Mesenchymal stem cell (in vitro differentiated cells and primary cell): Measurements from ENCODE around the gene TDRD15.

Experiments
- DNase-seq: peaks from one replicate; pipeline ENCODE4 v3.0.0-alpha.2; 2013
- H2AFZ ChIP-seq: one replicate; pipeline ENCODE4 v1.6.1; 2013; ENCODE audit warnings: low read depth, mild to moderate bottlenecking, control low read depth, inconsistent platforms, low read length, moderate library complexity
- H2AK5ac ChIP-seq: 2 replicates; pipeline ENCODE4 v1.6.1; 2013; ENCODE audit warnings: low read length, moderate library complexity, mild to moderate bottlenecking, inconsistent platforms; ENCODE audit not compliant: severe bottlenecking
- H2BK120ac ChIP-seq: one replicate; pipeline ENCODE4 v1.6.1; 2013; ENCODE audit warnings: low read depth, mild to moderate bottlenecking, inconsistent platforms, low read length, moderate library complexity
- H2BK12ac ChIP-seq, 2 experiments: one replicate each; pipeline ENCODE4 v1.6.1; 2013; ENCODE audit warnings: inconsistent platforms in 2 of 2, low read length in 2 of 2, mild to moderate bottlenecking in 2 of 2, moderate library complexity in 2 of 2, control low read depth in 1 of 2
- H2BK15ac ChIP-seq: one replicate; pipeline ENCODE4 v1.6.1; 2013; ENCODE audit warnings: mild to moderate bottlenecking, low read depth, inconsistent platforms; ENCODE audit not compliant: poor library complexity, severe bottlenecking
- H2BK5ac ChIP-seq: 2 replicates; pipeline ENCODE4 v1.6.1; 2013; ENCODE audit warnings: low read depth, mild to moderate bottlenecking, low read length, control low read depth, inconsistent platforms; ENCODE audit not compliant: poor library complexity, severe bottlenecking
- H3K14ac ChIP-seq, 2 experiments: one replicate each; pipeline ENCODE4 v1.6.1; 2013; ENCODE audit warnings: inconsistent platforms in 2 of 2, low read length in 2 of 2, control low read depth in 1 of 2, mild to moderate bottlenecking in 1 of 2, moderate library complexity in 1 of 2
- H3K18ac ChIP-seq, 2 experiments: one replicate each; pipeline ENCODE4 v1.6.1; 2013; ENCODE audit warnings: inconsistent platforms in 2 of 2, low read length in 2 of 2, control low read depth in 1 of 2, low read depth in 1 of 2, mild to moderate bottlenecking in 1 of 2
- H3K23ac ChIP-seq, 2 experiments: one replicate each; pipeline ENCODE4 v1.6.1; 2013; ENCODE audit warnings: inconsistent platforms in 2 of 2, low read length in 2 of 2, mild to moderate bottlenecking in 2 of 2, moderate library complexity in 2 of 2, control low read depth in 1 of 2
- H3K27ac ChIP-seq: 2 replicates; pipeline ENCODE4 v1.5.1; 2013; ENCODE audit warnings: mild to moderate bottlenecking, moderate library complexity, low read length, control low read depth, inconsistent platforms; ENCODE audit not compliant: poor library complexity, severe bottlenecking
- H3K27me3 ChIP-seq, 2 experiments: 2 replicates each; pipeline versions ENCODE4 v1.6.1 to v1.7.0; 2013; ENCODE audit warnings: low read length in 2 of 2, mild to moderate bottlenecking in 2 of 2, moderate library complexity in 2 of 2, control low read depth in 1 of 2, inconsistent platforms in 1 of 2; ENCODE audit not compliant: control insufficient read depth in 1 of 2, insufficient read depth in 1 of 2
- H3K36me3 ChIP-seq, 2 experiments: 2 replicates each; pipeline versions ENCODE4 v1.6.1 to v1.7.0; 2013; ENCODE audit warnings: low read length in 2 of 2, control low read depth in 1 of 2, inconsistent platforms in 1 of 2, low read depth in 1 of 2, mild to moderate bottlenecking in 1 of 2; ENCODE audit not compliant: insufficient read depth in 2 of 2, control insufficient read depth in 1 of 2
- H3K4ac ChIP-seq, 2 experiments: one replicate each; pipeline ENCODE4 v1.6.1; 2013; ENCODE audit warnings: inconsistent platforms in 2 of 2, low read length in 2 of 2, mild to moderate bottlenecking in 2 of 2, moderate library complexity in 2 of 2, control low read depth in 1 of 2, low read depth in 1 of 2
- H3K4me1 ChIP-seq: 2 replicates; pipeline ENCODE4 v1.6.1; 2013; ENCODE audit warnings: low read depth, low read length, control low read depth; ENCODE audit not compliant: control insufficient read depth, insufficient read depth
- H3K4me2 ChIP-seq: 2 replicates; pipeline ENCODE4 v1.6.1; 2013; ENCODE audit warnings: low read length, mild to moderate bottlenecking, inconsistent platforms; ENCODE audit not compliant: poor library complexity, severe bottlenecking
- H3K4me3 ChIP-seq, 2 experiments: 2 replicates each; pipeline versions ENCODE4 v1.5.1 to v1.7.0; 2013; ENCODE audit warnings: low read length in 2 of 2, mild to moderate bottlenecking in 2 of 2, control low read depth in 1 of 2, low read depth in 1 of 2; ENCODE audit not compliant: insufficient read depth in 1 of 2
- H3K79me1 ChIP-seq: replicated peaks from 2 replicates; pipeline ENCODE4 v1.6.1; 2013; ENCODE audit warnings: mild to moderate bottlenecking, control low read depth, low read length, inconsistent platforms; ENCODE audit not compliant: poor library complexity, severe bottlenecking
- H3K9ac ChIP-seq: 2 replicates; pipeline ENCODE4 v1.7.0; 2013; ENCODE audit warnings: mild to moderate bottlenecking, low read length, moderate library complexity
- H3K9me3 ChIP-seq: 2 replicates; pipeline ENCODE4 v1.7.0; 2013; ENCODE audit warnings: mild to moderate bottlenecking, low read length; ENCODE audit not compliant: control insufficient read depth
- H4K8ac ChIP-seq: one replicate; pipeline ENCODE4 v1.6.1; 2013; ENCODE audit warnings: inconsistent platforms, mild to moderate bottlenecking, low read length, moderate library complexity
- H4K91ac ChIP-seq: one replicate; pipeline ENCODE4 v1.6.1; 2013; ENCODE audit warnings: mild to moderate bottlenecking, low read length, inconsistent platforms
- WGBS: methylation state at CpG from one replicate; pipeline ENCODE4 v1.1.7; 2013; ENCODE audit warnings: mixed read lengths; 5-methylcytosine and 5-hydroxymethylcytosine counted together

Gene TDRD15

DNA sequence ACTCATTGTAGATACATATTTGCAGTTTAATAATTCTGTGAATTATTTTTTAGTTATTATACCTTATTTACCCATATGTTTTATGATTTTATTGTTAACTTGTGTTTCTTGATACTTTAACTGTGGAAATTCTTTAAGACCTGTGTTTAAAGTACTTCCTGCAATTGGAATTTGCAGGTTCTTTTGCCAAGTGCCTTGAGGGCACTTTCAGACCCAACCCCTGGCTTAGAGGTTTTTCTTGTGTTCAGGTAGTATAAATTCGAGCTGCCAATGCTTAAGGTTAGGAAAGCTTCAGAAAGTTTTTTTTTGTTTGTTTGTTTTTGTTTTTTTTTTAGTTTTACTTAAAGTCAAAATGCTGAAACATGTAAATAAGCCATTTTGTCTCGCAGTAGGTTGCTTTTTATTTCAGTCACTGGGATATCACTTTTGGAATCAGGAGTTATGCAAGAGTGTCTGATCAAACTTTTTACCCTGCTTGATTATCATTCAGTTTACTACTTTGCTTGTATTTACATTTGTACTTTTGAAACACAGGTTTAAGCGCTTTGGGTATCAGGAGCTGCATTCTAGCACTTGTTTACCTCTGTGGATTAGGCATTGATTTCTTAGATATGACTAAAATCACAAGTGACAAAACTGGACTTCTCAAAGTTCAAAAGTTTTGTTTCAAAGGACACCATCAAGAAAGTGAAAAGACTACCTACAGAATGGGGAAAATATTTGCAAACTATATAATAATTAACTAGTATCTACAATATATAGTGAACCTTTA is 31.8 kb downstream of the TDRD15 start:
- no peak overlapping the region for H2BK15ac ChIP-seq
- H2BK12ac ChIP-seq: no peak overlapping the region
- H4K91ac ChIP-seq: no peak overlapping the region
- no peak overlapping the region for H3K4ac ChIP-seq
- H3K79me1 ChIP-seq: no peaks in the 10 kb centered on the region
- no peak overlapping the region for H3K27ac ChIP-seq
- H3K36me3 ChIP-seq: no peaks in the 10 kb centered on the region
- no peak overlapping the region for H2BK5ac ChIP-seq
- H2AFZ ChIP-seq: no peak overlapping the region
- no peak overlapping the region for H2BK120ac ChIP-seq
- no peak overlapping the region for H3K9ac ChIP-seq
- no peak overlapping the region for H3K18ac ChIP-seq
- no peaks in the 10 kb centered on the region for H3K27me3 ChIP-seq
- no peak overlapping the region for H3K23ac ChIP-seq
- WGBS: 8% methylated on average over 3 of the region's 3 CpGs
- DNase-seq: no peak
- H3K4me2 ChIP-seq: no peak overlapping the region
- no peaks in the 10 kb centered on the region for H3K9me3 ChIP-seq
- H4K8ac ChIP-seq: no peak overlapping the region
- no peaks in the 10 kb centered on the region for H3K4me1 ChIP-seq
- no peak overlapping the region for H3K4me3 ChIP-seq
- H2AK5ac ChIP-seq: no peak overlapping the region
- no peak overlapping the region for H3K14ac ChIP-seq

DNA sequence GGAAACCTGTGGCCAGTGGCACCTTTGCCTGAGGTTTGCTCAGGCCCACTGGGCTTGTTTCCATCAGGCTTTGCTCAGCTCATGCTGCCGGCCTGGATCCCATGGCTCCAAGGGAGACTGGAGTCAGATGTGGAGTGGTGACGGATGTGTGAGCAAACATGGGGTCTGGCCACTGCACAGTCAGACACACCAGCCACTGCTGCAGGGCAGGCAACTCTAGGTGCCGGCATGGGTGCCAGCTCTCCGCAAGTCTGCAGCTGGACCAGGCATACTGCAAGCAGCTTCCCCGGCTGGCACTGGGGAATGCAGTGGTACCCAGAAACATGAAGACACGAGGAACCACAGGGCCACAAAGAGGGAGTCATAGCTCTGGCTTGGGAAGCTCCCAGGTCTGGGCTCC is 37.4 kb downstream of the TDRD15 start:
- Histone ChIP-seq H2AK5ac (no peak overlapping the region), H3K4me1 (no peaks in the 10 kb centered on the region), H3K9me3 (no peaks in the 10 kb centered on the region), H3K23ac (no peak overlapping the region), H3K4me2 (no peak overlapping the region), H2BK12ac (no peak overlapping the region), H3K9ac (no peak overlapping the region), H3K18ac (no peak overlapping the region), H3K4me3 (no peak overlapping the region), H3K14ac (no peak overlapping the region), H3K4ac (no peak overlapping the region), H2AFZ (no peak overlapping the region), H3K27me3 (no peaks in the 10 kb centered on the region), H2BK15ac (no peak overlapping the region), H3K36me3 (no peaks in the 10 kb centered on the region), H2BK120ac (no peak overlapping the region), H3K27ac (no peak overlapping the region), H4K8ac (no peak overlapping the region), H3K79me1 (no peaks in the 10 kb centered on the region), H2BK5ac (no peak overlapping the region), H4K91ac (peak overlapping the region; percentile 50)
- no peak for DNase-seq
- 90% methylated on average over 6 of the region's 6 CpGs for WGBS

DNA sequence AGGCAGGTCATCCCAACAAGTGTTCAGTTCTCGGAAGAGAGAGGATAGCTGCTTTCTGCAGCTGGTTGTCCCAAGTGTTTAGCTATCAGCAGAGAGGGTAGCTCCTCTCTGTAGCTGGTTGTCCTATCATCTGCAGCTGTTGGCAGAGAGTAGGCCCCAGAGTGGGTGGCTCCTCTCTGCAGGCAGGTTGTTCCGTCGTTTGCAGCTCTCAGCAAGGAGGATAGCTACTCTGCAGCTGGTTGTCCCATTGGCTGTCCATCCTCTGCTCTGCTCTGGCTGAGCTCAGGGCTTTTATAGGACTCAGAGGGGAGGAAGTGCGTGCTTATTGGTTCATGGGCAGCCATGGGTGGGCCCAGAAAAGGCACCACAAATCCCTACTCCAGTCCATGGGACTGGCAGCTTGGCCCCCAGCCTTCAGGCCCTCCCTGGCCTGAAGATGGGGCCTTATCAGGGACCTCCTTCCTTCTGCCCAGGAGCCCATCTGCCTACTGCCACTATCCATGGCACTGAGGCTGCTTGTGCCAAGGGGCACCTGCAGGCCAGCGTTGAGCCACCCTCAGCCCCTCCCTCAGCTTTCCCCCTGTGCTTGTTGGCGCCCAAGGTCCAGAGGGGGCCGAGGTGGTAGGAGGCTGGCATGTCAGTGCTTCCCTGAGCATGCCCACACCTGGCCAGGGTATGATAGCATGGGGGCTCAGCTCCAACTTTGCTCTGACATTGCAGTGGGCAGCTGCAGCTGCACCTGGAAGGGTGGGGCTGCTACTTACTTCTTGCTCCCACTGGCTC is 38.3 kb downstream of the TDRD15 start:
- no peaks in the 10 kb centered on the region for H3K79me1 ChIP-seq
- no peak overlapping the region for H4K91ac ChIP-seq
- no peak overlapping the region for H2BK15ac ChIP-seq
- no peak overlapping the region for H4K8ac ChIP-seq
- no peak overlapping the region for H3K23ac ChIP-seq
- H3K4me3 ChIP-seq: no peak overlapping the region
- H3K27ac ChIP-seq: no peak overlapping the region
- no peak overlapping the region for H2BK120ac ChIP-seq
- H2AK5ac ChIP-seq: no peak overlapping the region
- H3K9ac ChIP-seq: no peak overlapping the region
- H3K9me3 ChIP-seq: no peaks in the 10 kb centered on the region
- no peaks in the 10 kb centered on the region for H3K36me3 ChIP-seq
- no peaks in the 10 kb centered on the region for H3K27me3 ChIP-seq
- no peak overlapping the region for H3K4ac ChIP-seq
- no peaks in the 10 kb centered on the region for H3K4me1 ChIP-seq
- no peak overlapping the region for H2AFZ ChIP-seq
- 80% methylated on average over 7 of the region's 7 CpGs for WGBS
- H3K14ac ChIP-seq: no peak overlapping the region
- H2BK12ac ChIP-seq: no peak overlapping the region
- H3K4me2 ChIP-seq: no peak overlapping the region
- no peak for DNase-seq
- H3K18ac ChIP-seq: no peak overlapping the region
- no peak overlapping the region for H2BK5ac ChIP-seq

- no peak overlapping the region for H3K23ac ChIP-seq
- no peak overlapping the region for H2BK15ac ChIP-seq
- H3K4me1 ChIP-seq: no peaks in the 10 kb centered on the region
- no peak for DNase-seq
- no peak overlapping the region for H3K18ac ChIP-seq
- H3K79me1 ChIP-seq: no peaks in the 10 kb centered on the region
- no peak overlapping the region for H2AFZ ChIP-seq
- no peak overlapping the region for H2AK5ac ChIP-seq
- no peak overlapping the region for H4K8ac ChIP-seq
- no peak overlapping the region for H2BK12ac ChIP-seq
- H3K27ac ChIP-seq: no peak overlapping the region
- H3K27me3 ChIP-seq: no peaks in the 10 kb centered on the region
- no peak overlapping the region for H4K91ac ChIP-seq
- 86% methylated on average over 4 of the region's 5 CpGs for WGBS
- no peak overlapping the region for H3K4ac ChIP-seq
- H3K9ac ChIP-seq: no peak overlapping the region
- H3K36me3 ChIP-seq: no peaks in the 10 kb centered on the region
- no peak overlapping the region for H3K14ac ChIP-seq
- H3K4me3 ChIP-seq: no peak overlapping the region
- H2BK5ac ChIP-seq: no peak overlapping the region
- H2BK120ac ChIP-seq: no peak overlapping the region
- H3K9me3 ChIP-seq: no peaks in the 10 kb centered on the region
- H3K4me2 ChIP-seq: no peak overlapping the region
Measured at GRCh38 chr2:21162615-21162878, 38.8 kb downstream of the TDRD15 start.
